OCI-LY3 (cell line): ENCODE data around the gene PCNX3.

Source experiments
- H2AFZ ChIP-seq: fragments of 200-600, 300-600 bp; shearing (Covaris generic); 2 replicates; pipeline ENCODE4 v1.6.0; 2014; ENCODE audit warnings: antibody characterized with exemption, low read depth, low read length
- H3K27ac ChIP-seq: fragments of 200-600, 300-600 bp; sonication (generic); 2 replicates; pipeline ENCODE4 v1.5.1; 2014; ENCODE audit warnings: mild to moderate bottlenecking, low read length, moderate library complexity, mixed read lengths
- H3K27me3 ChIP-seq: fragments of 200-600, 300-600 bp; sonication (generic); 2 replicates; pipeline ENCODE4 v1.6.1; 2014; ENCODE audit warnings: low read depth, low read length, mixed read lengths
- H3K36me3 ChIP-seq: fragments of 200-600, 300-600 bp; sonication (generic); replicated peaks from 2 replicates; pipeline ENCODE3; 2014; ENCODE audit warnings: low read depth, low read length, mixed read lengths
- H3K4me1 ChIP-seq: fragments of 300-600, 200-600 bp; sonication (generic); 2 replicates; pipeline ENCODE4 v1.6.1; 2014; ENCODE audit warnings: low read length, mixed read lengths
- H3K4me2 ChIP-seq: fragments of 200-600, 300-600 bp; sonication (generic); 2 replicates; pipeline ENCODE4 v1.6.1; 2014; ENCODE audit warnings: low read length, mixed read lengths
- H3K4me3 ChIP-seq: fragments of 300-600, 200-600 bp; sonication (generic); 2 replicates; pipeline ENCODE4 v1.5.1; 2014; ENCODE audit warnings: antibody characterized with exemption, mild to moderate bottlenecking, low read length, moderate library complexity
- H3K79me2 ChIP-seq: fragments of 300-600, 200-600 bp; shearing (Covaris generic); 2 replicates; pipeline ENCODE4 v1.6.1; 2014; ENCODE audit warnings: mild to moderate bottlenecking, low read length, mixed read lengths
- H3K9ac ChIP-seq: fragments of 300-600, 200-600 bp; shearing (Covaris generic); 2 replicates; pipeline ENCODE4 v1.6.0; 2014; ENCODE audit warnings: mild to moderate bottlenecking, low read length, moderate library complexity
- H3K9me3 ChIP-seq: fragments of 200-600, 300-600 bp; shearing (Covaris generic); 2 replicates; pipeline ENCODE4 v1.6.1; 2014; ENCODE audit warnings: low read length, mixed read lengths; ENCODE audit not compliant: insufficient read depth
- H4K20me1 ChIP-seq: fragments of 200-600, 300-600 bp; sonication (generic); 2 replicates; pipeline ENCODE4 v1.6.1; 2016; ENCODE audit warnings: low read length, mixed read lengths; ENCODE audit not compliant: insufficient read depth
- CTCF ChIP-seq: fragments of 200-600, 300-600 bp; sonication (generic); IDR thresholded peaks from 2 replicates; pipeline ENCODE4 v1.5.1; 2014; ENCODE audit warnings: antibody characterized with exemption, low read length, low read depth
- EZH2phosphoT487 ChIP-seq: fragments of 200-600 bp; shearing (Covaris generic); IDR thresholded peaks from 2 replicates; pipeline ENCODE4 v1.6.1; 2018; ENCODE audit warnings: antibody characterized with exemption, mixed run types, low read depth

PCNX3 gene

GRCh38 chr11:65625628-65626342 is 10.2 kb downstream of the PCNX3 start:
- Histone ChIP-seq H3K9ac (no peak overlapping the region), H3K36me3 (peaks cover 70% of the 10 kb centered on the region), H3K27ac (no peak overlapping the region), H3K4me2 (no peak overlapping the region), H4K20me1 (no peaks in the 10 kb centered on the region), H2AFZ (no peak overlapping the region), H3K9me3 (no peaks in the 10 kb centered on the region), H3K4me1 (no peaks in the 10 kb centered on the region), H3K4me3 (no peak overlapping the region), H3K79me2 (no peaks in the 10 kb centered on the region), H3K27me3 (no peaks in the 10 kb centered on the region)
- TF ChIP-seq CTCF, result peak; percentile 84
- TF ChIP-seq EZH2phosphoT487, result no peak

- Histone ChIP-seq H3K27ac (no peak overlapping the region), H3K4me2 (no peak overlapping the region), H3K4me3 (no peak overlapping the region), H3K79me2 (no peaks in the 10 kb centered on the region), H3K4me1 (no peaks in the 10 kb centered on the region), H3K9ac (no peak overlapping the region), H4K20me1 (no peaks in the 10 kb centered on the region), H3K27me3 (no peaks in the 10 kb centered on the region), H2AFZ (no peak overlapping the region), H3K9me3 (no peaks in the 10 kb centered on the region), H3K36me3 (peaks cover 67% of the 10 kb centered on the region)
- TF ChIP-seq CTCF (no peak), EZH2phosphoT487 (no peak)
Measured at GRCh38 chr11:65627202-65627601, 11.6 kb downstream of the PCNX3 start.

GRCh38 chr11:65629579-65629978 is 14.0 kb downstream of the PCNX3 start:
- Histone ChIP-seq H3K4me2 (no peak overlapping the region), H3K9me3 (no peaks in the 10 kb centered on the region), H3K27me3 (no peaks in the 10 kb centered on the region), H3K4me1 (no peaks in the 10 kb centered on the region), H3K27ac (no peak overlapping the region), H3K79me2 (no peaks in the 10 kb centered on the region), H3K4me3 (no peak overlapping the region), H3K9ac (no peak overlapping the region), H4K20me1 (no peaks in the 10 kb centered on the region), H2AFZ (no peak overlapping the region), H3K36me3 (peaks cover 54% of the 10 kb centered on the region)
- TF ChIP-seq EZH2phosphoT487 (no peak), CTCF (no peak)

GRCh38 chr11:65630215-65630614 is 14.6 kb downstream of the PCNX3 start:
- Histone ChIP-seq H2AFZ (no peak overlapping the region), H3K79me2 (no peaks in the 10 kb centered on the region), H3K36me3 (peaks cover 56% of the 10 kb centered on the region), H4K20me1 (no peaks in the 10 kb centered on the region), H3K27me3 (no peaks in the 10 kb centered on the region), H3K27ac (no peak overlapping the region), H3K4me3 (no peak overlapping the region), H3K9me3 (no peaks in the 10 kb centered on the region), H3K4me1 (no peaks in the 10 kb centered on the region), H3K9ac (no peak overlapping the region), H3K4me2 (no peak overlapping the region)
- no peak for TF ChIP-seq EZH2phosphoT487
- TF ChIP-seq CTCF, result no peak
